Subcutaneous abdominal adipose tissue (tissue), 5 donors: ENCODE results near the gene SLC1A2.

Experiments used
- H3K27ac ChIP-seq: one replicate; pipeline ENCODE4 v1.7.0; 2013; ENCODE audit warnings: low read depth, mild to moderate bottlenecking, inconsistent platforms, low read length, moderate library complexity
- H3K27me3 ChIP-seq, 5 donors: one replicate each; pipeline ENCODE4 v1.7.0; 2013; ENCODE audit warnings: low read length in 5 of 5, inconsistent platforms in 1 of 5; ENCODE audit not compliant: control insufficient read depth in 5 of 5, insufficient read depth in 4 of 5
- H3K36me3 ChIP-seq, 5 donors: one replicate each; pipeline ENCODE4 v1.7.0; 2013; ENCODE audit warnings: low read length in 5 of 5; ENCODE audit not compliant: control insufficient read depth in 5 of 5, insufficient read depth in 5 of 5
- H3K4me1 ChIP-seq, 5 donors: one replicate each; pipeline ENCODE4 v1.7.0; 2013; ENCODE audit warnings: low read length in 5 of 5, mild to moderate bottlenecking in 3 of 5, moderate library complexity in 1 of 5; ENCODE audit not compliant: control insufficient read depth in 5 of 5, insufficient read depth in 5 of 5
- H3K4me3 ChIP-seq, 5 donors: one replicate each; pipeline ENCODE4 v1.7.0; 2013; ENCODE audit warnings: low read length in 5 of 5, low read depth in 1 of 5
- H3K9ac ChIP-seq, 5 donors: one replicate each; pipeline ENCODE4 v1.7.0; 2013; ENCODE audit warnings: low read length in 5 of 5, mild to moderate bottlenecking in 4 of 5, moderate library complexity in 3 of 5
- H3K9me3 ChIP-seq, 5 donors: one replicate each; pipeline ENCODE4 v1.7.0; 2013; ENCODE audit warnings: low read length in 5 of 5; ENCODE audit not compliant: control insufficient read depth in 5 of 5
- donor health status: healthy.
- donor health status: healthy.
- donor health status: healthy.
- donor health status: healthy.
- donor health status: healthy.

SLC1A2 gene

DNA sequence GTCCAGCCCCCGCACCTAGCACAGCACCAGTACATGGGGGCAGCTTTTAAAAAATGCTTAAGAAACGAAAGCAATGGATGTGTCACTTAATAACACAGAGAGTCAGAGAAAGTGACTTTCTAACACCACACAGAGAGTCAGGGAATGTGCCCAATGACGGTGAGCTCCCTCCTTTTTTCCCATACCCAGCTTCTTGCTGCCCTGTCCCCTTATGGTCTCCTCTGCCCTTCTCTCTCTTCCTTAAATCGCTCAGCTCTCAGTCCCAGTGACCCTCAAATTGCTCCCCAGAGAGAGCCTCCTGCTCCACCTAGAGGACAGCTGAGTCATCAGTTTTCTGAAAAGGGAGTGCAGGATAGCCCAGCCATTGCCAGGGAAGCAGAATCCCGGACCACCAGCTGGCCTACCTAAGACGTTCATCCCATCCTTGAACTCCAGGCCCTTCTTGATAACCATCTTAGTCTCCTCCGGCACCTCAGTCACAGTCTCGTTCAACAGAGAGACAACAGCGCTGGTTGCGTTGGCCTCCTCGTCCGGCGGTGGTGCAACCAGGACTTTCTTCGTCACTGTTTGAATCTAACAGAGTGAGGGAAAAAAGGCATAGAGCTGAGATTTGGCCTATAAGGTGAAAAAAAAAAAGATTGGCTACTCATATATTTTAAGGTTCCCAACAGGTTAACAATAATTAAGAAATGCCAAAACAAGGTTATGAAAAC is 113.5 kb downstream of the SLC1A2 start:
- no peak overlapping the region for H3K4me3 ChIP-seq
- peak overlapping the region in 1 of 5 donors; percentile 3 for H3K9ac ChIP-seq
- no peaks in the 10 kb centered on the region for H3K36me3 ChIP-seq
- no peaks in the 10 kb centered on the region for H3K9me3 ChIP-seq
- H3K27me3 ChIP-seq, result no peaks in the 10 kb centered on the region
- H3K27ac ChIP-seq, result no peak overlapping the region
- H3K4me1 ChIP-seq, result peaks cover 2 to 43% (median 26%) of the 10 kb centered on the region in 5 donors

DNA sequence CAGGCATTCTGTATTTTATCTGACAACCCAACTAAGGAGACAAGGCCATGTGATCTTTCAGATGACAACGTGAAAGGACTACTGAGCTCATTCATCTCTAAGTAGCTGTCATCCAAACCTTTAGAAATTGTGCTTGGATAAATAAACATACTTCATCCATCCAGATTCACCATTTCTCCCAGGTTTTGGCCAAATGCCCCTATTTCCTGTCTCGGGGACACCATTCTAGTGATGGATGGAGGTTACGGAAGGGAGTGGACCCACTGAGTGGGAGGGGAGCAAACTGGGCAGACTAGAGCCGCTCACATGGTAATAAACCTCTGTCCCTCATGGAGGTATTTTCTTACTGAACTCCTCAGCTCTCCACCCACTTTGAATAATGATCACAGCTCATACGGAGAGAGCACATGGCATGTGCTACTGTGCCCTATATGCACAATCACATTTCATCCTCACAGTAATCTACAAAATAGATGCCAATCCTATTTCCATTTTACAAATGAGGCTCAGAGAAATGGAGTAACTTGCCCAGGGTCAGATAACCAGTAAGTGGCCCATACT is 114.4 kb downstream of the SLC1A2 start:
- Histone ChIP-seq H3K27me3 (no peaks in the 10 kb centered on the region), H3K4me1 (peaks cover 2 to 43% (median 26%) of the 10 kb centered on the region in 5 donors), H3K36me3 (no peaks in the 10 kb centered on the region), H3K27ac (peak overlapping the region; percentile 92), H3K9ac (no peak overlapping the region), H3K9me3 (no peaks in the 10 kb centered on the region), H3K4me3 (no peak overlapping the region)

DNA sequence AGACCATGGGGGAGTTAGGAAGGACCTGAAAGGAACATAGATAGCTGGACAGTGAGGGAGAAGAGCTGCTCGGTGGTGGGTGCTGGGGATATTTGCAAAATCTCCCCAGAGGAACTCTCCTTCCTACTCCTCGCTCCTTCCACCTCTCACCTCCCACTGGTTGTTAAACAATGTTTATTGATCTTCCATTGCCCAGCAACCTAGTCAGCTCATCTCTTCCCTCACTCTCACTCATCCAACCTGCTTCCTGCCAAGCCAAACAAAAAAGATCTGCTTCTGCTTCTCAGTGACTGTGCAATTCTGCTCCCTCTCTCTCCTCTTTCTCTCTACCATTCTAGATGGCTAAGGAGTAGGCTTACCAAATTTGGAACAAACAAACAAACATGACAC is 115.0 kb downstream of the SLC1A2 start:
- peaks cover 2 to 43% (median 26%) of the 10 kb centered on the region in 5 donors for H3K4me1 ChIP-seq
- H3K27me3 ChIP-seq, result no peaks in the 10 kb centered on the region
- H3K27ac ChIP-seq, result peak overlapping the region; percentile 92
- H3K4me3 ChIP-seq, result no peak overlapping the region
- H3K9me3 ChIP-seq, result no peaks in the 10 kb centered on the region
- H3K36me3 ChIP-seq, result no peaks in the 10 kb centered on the region
- peak overlapping the region in 3 of 5 donors; percentile 21 to 27 (median 22) for H3K9ac ChIP-seq

DNA sequence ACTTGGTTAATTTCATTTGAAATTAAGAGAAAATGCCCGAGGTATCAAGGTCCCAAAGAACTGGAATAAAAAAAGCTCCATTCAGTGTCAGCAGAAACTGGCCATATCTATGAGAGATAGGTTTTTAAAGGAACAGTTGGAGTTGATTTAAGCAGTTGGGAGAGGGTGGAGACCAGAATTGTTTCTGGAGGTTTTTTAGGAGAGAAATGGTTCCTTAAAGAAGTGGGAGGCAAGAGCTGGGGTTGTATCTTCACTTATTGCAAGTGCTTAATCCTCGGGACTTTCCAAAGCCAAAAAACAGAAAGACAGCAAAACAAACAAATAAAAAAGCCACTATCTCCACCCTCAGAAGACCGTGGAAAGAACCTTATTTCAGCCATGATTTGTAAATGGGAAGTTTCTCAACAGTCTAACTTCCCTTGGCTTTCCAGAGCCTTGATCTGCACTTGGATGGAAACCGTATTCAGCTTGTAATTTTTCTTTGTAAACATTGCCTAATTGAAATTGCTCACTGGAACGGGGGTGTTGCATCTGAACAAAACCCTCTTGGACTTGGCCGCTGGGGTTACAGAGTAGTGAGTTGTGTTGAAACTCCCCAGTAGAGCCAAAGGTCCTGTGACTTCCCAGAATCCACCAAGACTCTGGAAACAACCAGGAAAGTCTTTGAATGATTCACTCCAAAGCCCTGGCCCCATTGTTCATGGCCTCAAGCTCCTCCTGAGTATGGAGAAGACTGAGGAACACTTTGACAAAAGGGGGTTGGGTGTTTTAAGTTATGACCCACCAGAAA is 115.6 kb downstream of the SLC1A2 start:
- Histone ChIP-seq H3K27ac (peak overlapping the region; percentile 92), H3K4me3 (peak overlapping the region in 2 of 5 donors; percentile 2 to 18), H3K9me3 (no peaks in the 10 kb centered on the region), H3K9ac (peak overlapping the region in 3 of 5 donors; percentile 27 to 52 (median 50)), H3K4me1 (peaks cover 2 to 43% (median 26%) of the 10 kb centered on the region in 5 donors), H3K27me3 (no peaks in the 10 kb centered on the region), H3K36me3 (no peaks in the 10 kb centered on the region)

DNA sequence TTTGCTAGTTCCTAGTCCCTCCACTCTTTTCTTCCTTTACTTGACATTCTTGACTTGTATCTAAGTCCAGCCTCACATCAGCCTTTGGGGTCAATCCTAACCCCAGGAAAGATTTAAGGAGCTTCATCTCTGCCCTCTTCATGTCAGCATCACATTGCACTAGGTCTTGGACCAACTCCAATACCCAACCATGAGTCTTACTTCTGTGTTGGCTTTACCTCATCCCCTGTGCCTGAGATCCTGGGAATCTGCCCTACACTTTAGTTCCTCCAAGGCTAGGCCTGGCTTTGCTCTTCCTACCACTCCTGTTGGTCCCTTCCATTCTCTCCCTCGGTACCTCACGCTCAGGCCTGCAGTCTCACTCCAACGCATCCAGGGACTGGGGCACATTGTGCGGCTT is 117.0 kb downstream of the SLC1A2 start:
- Histone ChIP-seq H3K27me3 (no peaks in the 10 kb centered on the region), H3K27ac (peak overlapping the region; percentile 92), H3K4me3 (no peak overlapping the region), H3K9me3 (no peaks in the 10 kb centered on the region), H3K36me3 (no peaks in the 10 kb centered on the region), H3K9ac (no peak overlapping the region), H3K4me1 (peaks cover 2 to 43% (median 26%) of the 10 kb centered on the region in 5 donors)

DNA sequence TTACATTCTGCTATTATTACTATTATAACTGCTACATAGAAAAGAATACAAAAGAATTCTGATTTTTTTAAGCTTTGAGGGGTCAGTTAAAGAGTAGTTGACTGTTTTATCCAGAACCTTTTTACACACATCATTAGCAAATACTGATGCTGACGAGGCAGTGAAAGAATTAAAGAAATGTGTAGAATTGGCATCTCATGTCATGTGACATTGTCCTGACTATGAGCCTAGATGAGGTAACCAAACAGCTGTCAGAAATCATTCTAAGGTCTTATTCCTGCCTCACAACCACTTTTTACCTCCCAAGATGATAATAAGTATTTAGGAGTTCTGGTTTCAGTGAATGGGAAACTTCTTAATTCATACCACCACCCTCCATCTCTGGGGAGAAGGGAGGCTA is 121.0 kb downstream of the SLC1A2 start:
- Histone ChIP-seq H3K9ac (no peak overlapping the region), H3K9me3 (no peaks in the 10 kb centered on the region), H3K36me3 (no peaks in the 10 kb centered on the region), H3K27me3 (no peaks in the 10 kb centered on the region), H3K4me3 (no peak overlapping the region), H3K4me1 (peaks cover 0 to 23% (median 21%) of the 10 kb centered on the region in 5 donors), H3K27ac (no peak overlapping the region)

DNA sequence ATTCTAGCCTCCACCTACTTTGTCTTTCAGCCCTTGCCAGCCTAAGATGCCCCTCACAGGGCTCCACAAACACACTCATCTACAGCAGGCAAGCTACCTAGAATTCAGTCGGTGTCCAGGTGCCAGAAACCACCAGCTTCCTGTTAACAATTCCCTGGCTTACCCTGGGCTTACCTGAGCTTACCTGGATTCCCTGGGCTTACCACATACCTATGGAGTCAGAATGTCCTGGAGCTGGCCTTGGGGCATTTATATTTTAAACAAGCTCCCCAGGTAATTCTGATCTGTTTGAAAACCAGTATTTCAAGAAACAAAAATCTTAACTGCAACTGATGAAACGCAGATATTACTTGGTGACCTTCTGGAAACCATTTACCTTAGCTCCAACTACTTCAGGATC is 123.6 kb downstream of the SLC1A2 start:
- H3K27ac ChIP-seq, result no peak overlapping the region
- no peak overlapping the region for H3K4me3 ChIP-seq
- H3K9ac ChIP-seq, result no peak overlapping the region
- H3K27me3 ChIP-seq, result no peaks in the 10 kb centered on the region
- H3K36me3 ChIP-seq, result no peaks in the 10 kb centered on the region
- H3K4me1 ChIP-seq, result peaks cover 0 to 5% (median 0%) of the 10 kb centered on the region in 5 donors
- H3K9me3 ChIP-seq, result no peaks in the 10 kb centered on the region

DNA sequence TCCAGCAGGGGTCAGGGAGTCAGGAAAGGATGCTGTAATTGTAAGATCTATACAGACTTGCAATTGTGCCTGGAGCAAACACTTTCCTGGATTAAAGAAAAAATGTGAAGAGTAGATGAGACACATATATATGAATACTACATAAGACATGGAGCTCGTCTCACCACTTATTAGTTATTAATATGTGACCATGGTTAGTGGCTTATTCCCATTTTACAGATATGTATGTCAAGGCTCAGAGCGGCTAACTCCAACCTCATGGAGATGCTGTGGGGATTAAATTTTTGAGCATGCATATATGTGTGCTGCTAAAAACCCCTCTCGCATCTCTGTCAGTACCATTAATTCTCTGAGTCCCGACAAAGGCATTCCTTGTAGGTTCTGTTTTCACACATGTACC is 125.7 kb downstream of the SLC1A2 start:
- H3K27me3 ChIP-seq, result no peaks in the 10 kb centered on the region
- H3K9me3 ChIP-seq, result no peaks in the 10 kb centered on the region
- H3K27ac ChIP-seq, result no peak overlapping the region
- H3K36me3 ChIP-seq, result no peaks in the 10 kb centered on the region
- H3K4me1 ChIP-seq, result peaks cover 0 to 6% (median 4%) of the 10 kb centered on the region in 5 donors
- no peak overlapping the region for H3K4me3 ChIP-seq
- no peak overlapping the region for H3K9ac ChIP-seq

DNA sequence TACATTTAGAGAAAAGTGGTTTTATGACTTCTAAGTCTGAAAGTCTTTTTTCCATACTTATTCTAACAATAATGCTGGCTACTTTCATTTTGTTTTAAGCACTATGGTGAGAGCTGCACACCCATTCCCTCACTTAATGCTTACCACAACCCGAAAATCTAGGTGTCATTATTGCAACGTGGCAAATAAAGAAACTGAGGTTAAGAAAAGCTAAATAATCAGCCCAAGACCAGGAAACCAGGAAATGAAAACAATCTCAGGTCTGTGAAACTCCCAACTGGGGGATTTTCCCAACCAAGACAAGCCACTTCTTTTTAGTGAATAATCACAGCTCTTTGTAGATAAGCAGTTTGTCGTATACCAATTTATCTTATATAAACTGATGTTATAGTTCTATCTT is 126.3 kb downstream of the SLC1A2 start:
- Histone ChIP-seq H3K9ac (no peak overlapping the region), H3K36me3 (no peaks in the 10 kb centered on the region), H3K4me1 (peaks cover 0 to 6% (median 4%) of the 10 kb centered on the region in 5 donors), H3K4me3 (no peak overlapping the region), H3K9me3 (no peaks in the 10 kb centered on the region), H3K27me3 (no peaks in the 10 kb centered on the region), H3K27ac (no peak overlapping the region)

DNA sequence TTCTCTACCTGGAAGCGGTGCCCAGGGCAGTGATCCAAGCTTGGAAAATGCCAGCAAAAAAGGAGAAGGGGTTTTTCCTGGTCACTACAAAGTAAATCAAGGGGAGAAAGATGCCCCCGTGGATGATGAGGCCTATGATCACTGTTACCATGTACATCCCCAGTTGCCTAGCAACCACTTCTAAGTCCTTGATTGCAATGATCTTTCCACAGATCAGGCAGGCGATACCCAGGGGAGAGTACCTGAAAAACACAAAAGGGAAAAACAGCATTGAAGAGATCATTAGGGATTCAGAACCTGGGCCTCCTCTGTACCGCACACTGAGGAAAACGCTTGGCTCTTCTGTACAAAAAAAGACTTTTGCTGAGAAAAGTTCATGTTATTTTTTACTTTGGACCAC is 127.1 kb downstream of the SLC1A2 start:
- H3K9me3 ChIP-seq, result no peaks in the 10 kb centered on the region
- H3K9ac ChIP-seq, result no peak overlapping the region
- no peak overlapping the region for H3K27ac ChIP-seq
- H3K4me1 ChIP-seq, result peaks cover 0 to 6% (median 4%) of the 10 kb centered on the region in 5 donors
- no peaks in the 10 kb centered on the region for H3K27me3 ChIP-seq
- no peaks in the 10 kb centered on the region for H3K36me3 ChIP-seq
- no peak overlapping the region for H3K4me3 ChIP-seq
